Bronchial epithelial cell (primary cell): Measurements from ENCODE around the gene USP13. TPM values are rescaled to one million over a fixed set of nuclear protein-coding genes. Genes with fewer than 3 reads are reported as not detected.
A peak's percentile ranks its signal among the peaks of the same experiment; 100 is the strongest.

Experiments used
- DNase-seq: peaks from one replicate; pipeline ENCODE4 v3.0.0-alpha.2; 2010; ENCODE audit warnings: low read depth
- FAIRE-seq: peaks from 2 replicates; lab custom pipeline; 2011; peaks lifted over from hg19 to GRCh38; lab: Jason Lieb, UNC
- H3K27me3 ChIP-seq: 2 replicates; pipeline ENCODE4 v1.5.1; 2011; ENCODE audit warnings: low read length; ENCODE audit not compliant: control insufficient read depth, insufficient read depth
- H3K36me3 ChIP-seq: 2 replicates; pipeline ENCODE4 v1.5.1; 2011; ENCODE audit warnings: low read length; ENCODE audit not compliant: control insufficient read depth, insufficient read depth
- H3K4me3 ChIP-seq: 2 replicates; pipeline ENCODE4 v1.5.1; 2011; ENCODE audit warnings: mild to moderate bottlenecking, low read depth, low read length, control low read depth
- CTCF ChIP-seq: IDR thresholded peaks from 2 replicates; pipeline ENCODE4 v1.5.1; 2011; ENCODE audit warnings: mild to moderate bottlenecking, moderate library complexity, low read length, control low read depth, inconsistent platforms; ENCODE audit not compliant: insufficient read depth, severe bottlenecking
- total RNA-seq: library from RNA; depleted of rRNA; stranded (reverse); fragments of >200 nt; gene quantifications from 2 replicates; pipeline ENCODE4 v1.2.1, GENCODE V29; 2014

Gene USP13
- total RNA-seq, 1 donor from 2014 or later: 0.79 TPM

GRCh38 chr3:179806177-179806576 is 153.3 kb downstream of the USP13 start:
- no peaks in the 10 kb centered on the region for H3K36me3 ChIP-seq
- DNase-seq: no peak
- no peak overlapping the region for H3K4me3 ChIP-seq
- TF ChIP-seq CTCF: no peak
- no peaks in the 10 kb centered on the region for H3K27me3 ChIP-seq
- no peak for FAIRE-seq

GRCh38 chr3:179807588-179807987 is 154.7 kb downstream of the USP13 start:
- Histone ChIP-seq H3K36me3 (no peaks in the 10 kb centered on the region), H3K4me3 (no peak overlapping the region), H3K27me3 (no peaks in the 10 kb centered on the region)
- no peak for TF ChIP-seq CTCF
- FAIRE-seq (no peak), DNase-seq (no peak)

GRCh38 chr3:179809639-179810038 is 156.8 kb downstream of the USP13 start:
- FAIRE-seq: no peak
- Histone ChIP-seq H3K36me3 (no peaks in the 10 kb centered on the region), H3K27me3 (no peaks in the 10 kb centered on the region), H3K4me3 (no peak overlapping the region)
- no peak for DNase-seq
- TF ChIP-seq CTCF: no peak

- no peak overlapping the region for H3K4me3 ChIP-seq
- peak; percentile 76 for FAIRE-seq
- DNase-seq: peak; percentile 73
- H3K36me3 ChIP-seq: no peaks in the 10 kb centered on the region
- peak; percentile 65 for TF ChIP-seq CTCF
- no peaks in the 10 kb centered on the region for H3K27me3 ChIP-seq
These were observed 158.7 kb downstream of the USP13 start for GRCh38 chr3:179811321-179812095.

GRCh38 chr3:179812096-179812382 is 159.2 kb downstream of the USP13 start:
- FAIRE-seq (no peak), DNase-seq (no peak)
- Histone ChIP-seq H3K27me3 (no peaks in the 10 kb centered on the region), H3K36me3 (no peaks in the 10 kb centered on the region), H3K4me3 (no peak overlapping the region)
- TF ChIP-seq CTCF: no peak

GRCh38 chr3:179819379-179819778 is 166.5 kb downstream of the USP13 start:
- Histone ChIP-seq H3K36me3 (no peaks in the 10 kb centered on the region), H3K27me3 (no peaks in the 10 kb centered on the region), H3K4me3 (no peak overlapping the region)
- no peak for TF ChIP-seq CTCF
- DNase-seq (no peak), FAIRE-seq (no peak)
